Dermis blood vessel endothelial cell (primary cell): ENCODE results near the gene ZNF462. TPM values are rescaled to one million over a fixed set of nuclear protein-coding genes. Genes with fewer than 3 reads are reported as not detected.
"Not testable (repeated sequence)": the region's sequence is repeated elsewhere in the genome, so short reads cannot be mapped to it uniquely, and the experiment has no call there.

Experiments
- DNase-seq: peaks from one replicate; pipeline ENCODE4 v3.0.0; 2010
- total RNA-seq: library from RNA; depleted of rRNA; stranded (reverse); fragments of >200 nt; gene quantifications from 2 replicates; pipeline ENCODE4 v1.2.3, GENCODE V29; 2014

ZNF462 gene
- total RNA-seq, 1 donor from 2014 or later = 11.4 TPM

- no peak for DNase-seq
Observed at GRCh38 chr9:106964822-106965525, 102.0 kb downstream of the ZNF462 start.

DNA sequence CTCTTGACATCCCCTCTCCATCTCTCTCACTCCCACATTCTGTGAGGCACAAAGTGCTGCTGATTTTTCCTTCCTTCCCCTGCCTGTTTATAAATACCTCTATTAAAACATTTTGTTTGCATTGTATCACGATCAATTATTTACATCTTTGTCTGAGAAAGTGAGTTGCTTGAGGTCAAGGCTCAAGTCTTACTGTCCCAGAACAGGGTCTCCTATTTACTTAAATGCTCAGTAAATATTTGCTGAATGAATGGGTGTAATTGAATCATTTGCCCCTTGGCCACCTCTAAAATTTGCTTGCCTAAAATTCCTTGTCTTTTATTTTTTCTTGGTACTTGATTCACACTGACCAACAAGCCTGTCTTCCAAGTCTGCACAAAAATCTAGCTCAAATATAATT lies 103.5 kb downstream of the ZNF462 start:
- DNase-seq = no peak

- no peak for DNase-seq
Observed at GRCh38 chr9:106969696-106970095, 106.7 kb downstream of the ZNF462 start.

DNA sequence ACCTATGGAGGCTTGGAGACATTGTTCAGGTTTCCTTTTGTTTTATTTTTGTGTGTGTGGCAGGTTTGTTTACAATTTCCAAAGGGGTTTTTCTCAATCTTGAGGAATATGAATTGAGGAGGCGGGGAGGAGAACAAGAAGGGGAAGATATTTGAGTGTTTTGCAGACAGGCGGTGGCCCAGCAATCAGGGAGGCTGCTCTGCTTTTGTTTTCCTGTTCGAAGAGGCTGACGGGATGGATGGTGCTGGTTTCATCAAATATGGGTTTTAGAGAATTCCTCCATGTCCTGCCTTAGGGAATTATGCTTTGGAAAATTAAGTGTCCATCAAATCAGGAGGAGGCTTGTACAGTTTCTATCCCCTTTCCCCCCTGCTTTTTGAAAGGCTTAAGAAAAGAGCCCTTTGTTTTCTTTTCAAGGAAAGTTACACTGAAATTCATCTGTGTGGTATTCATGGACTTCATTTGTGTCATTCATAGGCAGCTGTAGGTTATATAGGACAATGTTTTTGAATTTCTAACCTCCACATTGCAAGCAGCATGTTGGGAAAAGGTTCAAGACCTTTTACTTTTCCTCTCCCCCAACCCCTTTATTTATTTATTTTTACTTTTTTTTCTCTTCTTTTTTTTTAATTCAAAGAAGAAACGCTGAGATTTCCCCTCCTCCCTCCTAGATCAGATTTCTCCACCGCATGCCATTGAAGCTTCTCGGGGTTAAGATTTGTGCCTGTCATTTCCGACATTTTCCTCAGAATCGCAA lies 107.4 kb downstream of the ZNF462 start:
- DNase-seq = no peak

DNA sequence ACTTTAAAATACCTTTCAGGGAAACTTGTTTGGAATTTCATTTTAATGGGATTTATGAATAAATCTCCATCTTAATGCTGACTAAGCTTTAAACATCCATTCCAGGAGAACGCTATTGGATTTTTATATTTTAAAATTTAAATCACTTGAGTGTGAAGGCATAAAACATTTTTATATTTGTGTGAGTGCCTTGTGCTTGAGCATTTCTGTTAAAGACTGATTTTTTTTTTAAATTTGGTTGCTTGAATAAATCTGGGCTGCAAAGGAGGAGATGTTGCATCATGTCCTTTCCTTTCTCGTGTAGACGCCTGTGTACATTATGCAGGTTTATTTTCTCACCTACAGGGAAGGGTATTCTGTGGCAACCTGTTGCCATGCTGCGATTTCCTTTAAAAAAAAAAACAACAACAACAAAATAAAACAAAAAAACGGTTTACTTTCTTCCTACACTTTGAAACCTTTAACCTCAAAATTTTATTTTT lies 108.1 kb downstream of the ZNF462 start:
- DNase-seq = no peak

DNA sequence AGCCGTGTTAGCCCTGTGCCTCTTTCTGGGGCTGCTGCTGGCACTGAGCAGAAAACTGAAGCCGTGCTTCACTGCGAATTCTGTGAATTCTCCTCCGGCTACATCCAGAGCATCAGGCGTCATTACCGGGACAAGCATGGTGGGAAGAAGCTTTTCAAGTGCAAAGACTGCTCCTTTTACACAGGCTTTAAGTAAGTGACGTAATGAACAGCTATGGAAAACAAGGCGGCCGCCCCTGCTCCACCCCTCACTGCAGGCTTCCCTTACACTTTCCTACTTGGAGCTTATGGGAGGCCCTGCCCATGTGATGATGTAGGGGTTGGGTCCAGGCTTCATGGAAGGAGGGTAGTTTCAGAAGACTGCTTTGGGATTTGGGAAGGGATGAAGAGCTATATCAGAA lies 109.1 kb downstream of the ZNF462 start:
- no peak for DNase-seq

- DNase-seq = no peak
Observed at GRCh38 chr9:106974341-106974740, 111.4 kb downstream of the ZNF462 start.

DNA sequence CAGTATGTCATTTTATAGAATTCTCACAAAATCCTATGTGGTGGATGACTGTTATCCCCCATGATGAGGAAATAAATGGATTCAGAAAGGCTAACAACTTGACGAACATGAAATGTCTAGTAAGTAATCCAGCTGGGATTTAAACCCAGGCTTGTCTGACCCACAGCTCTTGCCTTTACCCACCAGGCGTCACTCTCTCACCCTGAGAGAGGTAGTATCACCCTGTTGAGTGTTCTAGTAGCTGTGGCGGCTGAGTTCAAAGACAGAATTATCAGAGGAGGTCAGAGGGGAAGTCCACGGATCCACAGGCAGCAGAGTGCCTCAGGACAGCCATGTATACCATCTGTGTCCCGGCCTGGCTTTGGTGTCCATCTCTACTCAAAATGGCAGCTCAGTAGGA lies 113.8 kb downstream of the ZNF462 start:
- DNase-seq = no peak

- DNase-seq = peak; percentile 26
Observed at GRCh38 chr9:106980551-106981101, 117.7 kb downstream of the ZNF462 start.

DNA sequence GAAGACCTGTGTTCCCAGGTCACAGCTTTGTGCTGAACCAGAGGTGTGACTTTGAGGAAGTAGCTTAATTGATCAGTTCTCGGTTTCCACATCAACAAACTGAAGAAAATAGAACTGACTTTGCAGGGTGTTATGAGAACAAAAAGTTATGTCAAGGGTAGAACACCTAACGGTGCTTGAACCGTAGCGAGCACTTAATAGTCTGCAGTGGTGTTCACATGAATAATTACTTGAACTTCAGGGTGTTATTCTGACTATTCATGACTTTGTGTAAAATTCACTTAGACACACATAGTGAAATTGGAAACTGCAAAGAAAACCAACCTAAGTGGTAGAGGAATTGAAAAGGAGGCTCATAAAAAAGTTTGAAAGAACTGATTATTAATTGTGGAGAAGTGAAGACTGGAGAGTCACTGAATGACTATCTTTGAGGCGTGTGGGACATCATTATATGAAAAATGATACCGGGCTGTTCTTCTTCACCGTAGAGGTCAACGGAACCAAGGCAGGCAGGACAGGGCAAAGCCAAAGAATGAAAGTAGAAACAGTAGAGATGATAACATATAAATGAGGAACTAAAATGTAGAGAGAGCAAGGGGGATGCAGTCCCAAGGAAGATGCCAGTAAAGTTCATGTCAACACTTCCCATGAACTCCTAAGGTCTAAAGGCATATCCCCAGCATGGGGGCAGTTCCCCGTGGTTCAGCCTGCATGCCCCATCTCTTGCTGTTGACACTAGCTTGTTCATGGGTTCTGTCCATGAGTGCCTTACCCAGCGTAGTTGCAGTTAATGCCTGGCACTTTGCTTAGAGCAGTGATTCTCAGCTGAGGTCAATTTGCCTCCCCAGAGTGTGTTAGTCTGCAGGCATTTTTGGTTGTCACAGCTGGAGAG lies 118.7 kb downstream of the ZNF462 start:
- no peak for DNase-seq

- DNase-seq = no peak
Observed at GRCh38 chr9:106982636-106983035, 119.7 kb downstream of the ZNF462 start.

GRCh38 chr9:106983346-106983745 lies 120.4 kb downstream of the ZNF462 start:
- DNase-seq = no peak

DNA sequence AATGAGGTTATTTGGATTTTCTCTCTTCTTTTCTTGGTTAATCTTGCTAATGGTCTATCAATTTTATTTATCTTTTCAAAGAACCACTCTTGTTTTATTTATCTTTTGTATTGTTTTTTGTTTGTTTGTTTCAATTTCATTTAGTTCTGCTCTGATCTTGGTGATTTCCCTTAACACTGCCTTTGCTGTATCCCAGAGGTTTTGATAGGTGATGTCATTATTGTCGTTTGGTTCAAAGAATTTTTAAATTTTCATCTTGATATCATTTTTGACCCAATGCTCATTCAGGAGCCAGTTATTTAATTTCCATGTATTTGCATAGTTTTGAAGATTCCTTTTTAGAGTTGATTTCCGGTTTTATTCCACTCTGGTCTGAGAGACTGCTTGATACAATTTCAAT lies 126.9 kb downstream of the ZNF462 start:
- DNase-seq = not testable (repeated sequence)

DNA sequence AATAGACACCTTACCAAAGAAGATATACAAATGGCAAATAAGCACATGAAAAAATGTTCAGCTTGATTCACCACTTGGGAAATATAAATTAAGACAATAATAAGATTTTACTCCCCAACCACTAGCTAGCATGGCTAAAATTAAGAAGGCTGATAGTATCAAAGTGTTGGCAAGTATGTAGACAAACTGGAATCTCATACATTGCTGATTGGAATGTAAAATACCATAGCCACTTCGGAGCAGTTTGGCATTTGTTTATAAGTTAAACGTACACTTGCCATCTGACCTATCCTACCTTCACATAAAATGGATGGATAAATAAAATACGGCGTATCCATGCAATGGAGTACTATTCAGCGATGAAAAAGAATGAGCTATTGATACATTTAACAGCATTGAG lies 129.2 kb downstream of the ZNF462 start:
- no peak for DNase-seq

DNA sequence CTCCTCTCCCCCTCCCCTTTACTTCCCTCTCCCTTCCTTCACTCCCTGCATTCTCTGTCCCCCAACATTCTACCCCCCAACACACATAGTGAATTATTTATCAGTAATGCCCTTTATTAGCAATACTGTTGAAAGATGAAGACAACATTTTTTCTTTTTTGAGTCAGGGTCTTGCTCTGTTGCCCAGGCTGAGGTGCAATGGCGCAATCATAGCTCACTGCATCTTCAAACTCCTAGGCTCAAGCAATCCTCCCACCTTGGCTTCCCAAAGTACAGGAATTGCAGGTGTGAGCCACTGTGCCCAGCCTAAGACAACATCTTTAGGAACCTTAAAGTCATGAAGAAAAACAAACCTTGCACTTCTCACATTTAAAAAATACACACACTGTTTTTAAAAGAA lies 130.6 kb downstream of the ZNF462 start:
- DNase-seq = no peak

- no peak for DNase-seq
Observed at GRCh38 chr9:106994463-106994862, 131.5 kb downstream of the ZNF462 start.

GRCh38 chr9:107000218-107000617 lies 137.3 kb downstream of the ZNF462 start:
- DNase-seq = no peak

DNA sequence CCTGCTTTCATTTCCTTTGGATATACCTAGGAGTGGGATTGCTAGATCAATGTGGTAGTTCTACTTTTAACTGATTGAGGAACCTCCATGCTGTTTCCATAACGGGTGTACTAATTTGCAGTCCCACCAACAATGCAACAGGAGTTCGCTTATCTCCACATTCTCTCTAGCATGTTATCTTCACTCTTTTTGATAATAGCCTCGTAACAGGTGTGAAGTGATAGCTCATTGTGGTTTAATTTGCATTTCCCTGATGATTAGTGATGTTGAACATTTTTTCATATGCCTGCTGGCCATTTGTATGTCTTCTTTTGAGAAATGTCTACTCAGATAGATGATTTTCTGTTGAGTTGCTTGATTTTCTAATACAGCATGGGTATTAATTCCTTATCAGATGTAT lies 142.2 kb downstream of the ZNF462 start:
- DNase-seq = no peak

DNA sequence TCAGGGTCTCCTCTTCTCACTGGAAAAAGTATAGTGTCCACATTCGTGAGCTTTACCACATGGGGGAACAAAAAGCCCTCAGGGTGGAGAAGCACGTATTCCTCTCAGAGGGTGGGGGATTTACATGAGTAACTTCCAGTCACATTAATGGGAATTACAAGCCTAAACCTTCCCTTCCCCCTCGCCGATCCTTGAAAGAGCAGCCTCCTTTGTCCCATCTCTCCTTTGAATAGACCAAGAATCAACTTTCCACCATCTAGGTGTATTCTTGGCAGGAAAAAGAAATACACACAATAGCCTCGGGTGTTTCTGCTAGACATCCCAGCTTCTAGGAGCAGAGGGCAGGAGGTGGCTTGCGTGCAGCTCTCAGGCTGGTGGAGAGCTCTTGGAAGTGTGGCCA lies 144.4 kb downstream of the ZNF462 start:
- DNase-seq = no peak

GRCh38 chr9:107008011-107008410 lies 145.0 kb downstream of the ZNF462 start:
- DNase-seq = no peak

DNA sequence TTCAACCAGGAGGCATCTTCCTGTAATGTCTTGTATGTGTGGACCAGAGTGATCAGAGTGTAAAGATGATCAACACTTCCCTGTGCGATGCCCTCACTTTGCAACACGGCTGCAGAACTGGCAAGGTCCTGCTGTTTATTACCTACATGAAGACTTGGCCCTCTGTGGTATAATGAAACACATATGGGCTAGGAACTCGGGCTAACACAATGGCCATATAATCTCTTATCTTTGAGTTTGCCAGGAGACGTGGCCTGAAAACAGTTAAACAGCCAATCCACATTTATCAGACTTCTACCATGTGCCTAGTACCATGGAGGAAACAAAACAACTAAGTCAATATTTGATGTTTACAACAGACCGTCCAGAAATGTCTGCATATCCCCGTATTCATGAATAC lies 145.5 kb downstream of the ZNF462 start:
- DNase-seq = no peak

- DNase-seq = no peak
Observed at GRCh38 chr9:107016383-107016782, 153.4 kb downstream of the ZNF462 start.
